Activated CD4-positive, CD25-positive, alpha-beta regulatory T cell treated with anti-CD3 and anti-CD28 coated beads, Interleukin-2, amount 50 U/mL, for 24 hours (primary cell): Measurements from ENCODE around the gene RAET1L.
"Not testable (repeated sequence)": the region's sequence is repeated elsewhere in the genome, so short reads cannot be mapped to it uniquely, and the experiment has no call there.

Source experiments
- ATAC-seq, 2 donors: fragments of 150-1000 bp; cut with Tn5 transposase; one replicate each; pipeline ENCODE4 v1.10.0; 2021; ENCODE audit warnings: mild to moderate bottlenecking in 1 of 2, moderate library complexity in 1 of 2

The RAET1L gene

DNA sequence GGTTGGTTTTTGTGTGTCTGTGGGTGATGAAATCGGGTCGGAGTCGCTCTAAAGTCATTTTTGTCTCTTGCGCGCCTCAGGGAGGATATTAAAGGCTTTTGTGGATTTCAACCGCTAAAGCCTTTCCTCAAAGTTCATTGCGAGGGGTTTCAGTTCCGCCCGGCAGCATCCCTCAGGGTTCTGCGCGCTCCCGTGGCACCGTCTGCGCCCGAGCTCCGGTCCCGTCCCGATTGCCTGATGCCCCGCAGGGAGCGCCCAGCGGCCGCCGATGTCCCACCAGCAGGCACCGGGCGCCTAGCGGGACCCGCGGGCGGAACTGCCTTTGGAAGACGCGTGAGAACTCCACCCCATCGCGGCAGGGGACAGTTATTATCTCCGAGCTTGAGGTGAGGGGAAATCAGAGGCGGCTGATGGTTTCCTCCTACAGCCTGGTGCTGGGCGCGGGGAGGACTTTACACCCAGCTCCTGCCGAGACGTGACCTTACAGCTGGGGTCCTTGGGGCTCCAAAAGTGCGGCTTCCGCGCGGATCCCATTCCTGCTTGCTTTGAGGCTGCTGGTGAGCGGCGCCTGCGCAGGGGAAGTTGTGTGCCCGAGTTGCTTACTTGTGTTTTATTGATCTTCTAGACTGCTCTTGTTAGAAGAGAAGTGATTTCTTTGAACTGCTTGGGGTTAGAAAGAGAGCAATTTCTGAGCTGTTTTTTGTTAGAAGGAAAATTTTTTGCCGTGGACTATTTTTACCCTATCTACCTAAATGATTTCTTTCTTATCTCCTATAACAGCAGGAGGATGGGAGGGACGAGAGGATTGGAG, 34.5 kb downstream of the RAET1L start:
- ATAC-seq = peak; percentile 41 to 52

DNA sequence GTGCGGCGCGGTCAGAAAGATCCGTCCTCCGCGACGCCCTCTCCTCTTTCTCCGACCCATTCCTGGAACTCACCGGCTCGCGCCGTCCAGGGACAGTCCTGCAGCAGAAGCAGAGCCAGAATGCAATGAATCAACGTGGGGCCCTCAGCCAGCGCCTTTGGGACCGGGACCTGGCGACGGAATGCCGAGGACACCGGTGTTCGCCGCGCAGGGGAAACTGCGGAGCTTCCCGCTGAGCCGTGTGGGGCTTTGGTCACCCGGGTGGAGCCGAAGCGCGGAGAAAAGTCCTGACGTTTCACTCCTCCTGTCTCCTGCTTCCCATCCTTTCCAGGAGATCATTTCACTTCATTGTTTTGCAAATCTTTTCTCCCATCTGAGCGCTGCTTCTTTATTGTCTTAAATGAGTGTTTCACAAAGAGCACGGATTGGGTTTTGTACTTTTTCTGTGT, 35.1 kb downstream of the RAET1L start:
- ATAC-seq = no peak

DNA sequence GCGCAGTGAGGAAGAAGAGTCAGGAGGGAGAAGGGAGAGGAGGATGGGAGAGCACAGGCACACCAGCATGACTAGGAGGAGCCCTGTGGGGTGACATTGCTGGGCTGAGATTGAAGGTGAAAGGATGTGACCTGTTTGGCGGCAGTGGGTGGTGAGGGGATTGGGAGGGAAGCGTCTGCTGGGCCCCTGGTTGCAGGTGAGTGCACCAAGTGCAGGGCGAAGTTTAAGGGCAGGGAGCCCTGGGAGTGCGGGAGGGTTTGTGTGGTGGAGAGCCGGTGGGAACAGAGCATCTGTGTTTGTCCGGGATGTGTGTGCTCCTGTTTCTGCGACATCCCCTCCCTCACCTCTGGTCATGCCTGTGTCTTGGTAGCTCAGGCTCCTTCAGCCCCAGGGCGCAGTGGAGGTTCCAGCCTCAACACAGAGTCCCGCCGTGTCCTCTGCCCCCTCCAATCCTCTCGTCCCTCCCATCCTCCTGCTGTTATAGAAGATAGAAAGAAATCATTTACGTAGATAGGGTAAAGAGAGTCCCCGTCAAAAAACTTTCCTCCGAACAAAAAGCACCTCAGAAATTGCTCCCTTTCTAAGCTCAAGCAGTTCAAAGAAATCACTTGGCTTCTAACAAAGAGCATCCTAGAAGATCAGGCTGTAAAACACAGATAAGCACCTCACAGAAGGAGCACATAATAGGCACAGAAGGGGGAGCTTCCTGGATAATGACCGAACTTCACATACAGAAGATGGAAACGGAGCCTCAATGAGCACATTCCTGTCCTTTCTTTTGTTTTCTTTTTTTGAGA, 36.6 kb downstream of the RAET1L start:
- no peak for ATAC-seq

DNA sequence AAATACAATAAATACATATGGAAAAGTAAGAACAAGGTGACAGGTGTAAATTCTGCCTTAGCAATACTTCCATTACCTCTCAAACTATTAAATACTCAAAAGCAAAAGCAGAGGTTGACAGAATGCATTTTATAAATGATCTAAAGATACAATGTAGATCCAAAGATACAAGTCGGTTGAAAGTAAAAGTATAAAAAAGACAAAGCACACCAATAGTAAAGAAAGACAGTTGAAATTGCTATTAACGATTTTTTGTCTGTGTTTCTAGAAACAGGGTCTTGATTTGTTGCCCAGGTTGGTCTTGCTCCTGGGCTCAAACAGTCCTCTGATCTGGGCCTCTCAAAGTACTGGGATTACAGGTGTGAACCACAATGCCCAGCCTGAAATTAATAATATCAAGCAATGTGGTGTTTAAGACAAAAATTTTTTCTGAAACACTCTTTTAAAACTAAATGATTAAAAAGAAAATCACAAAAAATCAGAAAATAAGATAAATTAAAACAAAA, 37.7 kb downstream of the RAET1L start:
- no peak for ATAC-seq

DNA sequence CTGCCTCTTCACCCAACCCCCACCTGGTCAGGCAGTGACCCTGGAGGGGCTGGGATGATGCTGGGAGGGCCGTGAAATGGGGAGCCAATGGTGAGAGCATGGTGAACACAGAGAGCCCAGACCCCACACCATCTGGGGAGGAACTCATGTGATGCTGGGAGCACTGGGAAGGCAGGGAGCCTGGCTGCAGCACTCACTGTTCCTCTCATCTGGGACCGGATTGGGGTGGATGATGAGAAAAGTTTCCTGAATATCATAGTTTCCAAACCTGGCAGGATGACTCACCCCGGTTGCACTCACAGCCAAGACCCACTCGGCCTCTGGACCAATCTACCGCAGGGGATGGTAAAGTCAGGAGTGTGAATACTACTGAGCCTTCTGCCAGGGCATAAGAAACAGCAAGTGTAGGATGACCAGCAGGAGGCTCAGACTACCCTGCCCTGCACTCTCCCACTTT, 39.8 kb downstream of the RAET1L start:
- no peak for ATAC-seq

DNA sequence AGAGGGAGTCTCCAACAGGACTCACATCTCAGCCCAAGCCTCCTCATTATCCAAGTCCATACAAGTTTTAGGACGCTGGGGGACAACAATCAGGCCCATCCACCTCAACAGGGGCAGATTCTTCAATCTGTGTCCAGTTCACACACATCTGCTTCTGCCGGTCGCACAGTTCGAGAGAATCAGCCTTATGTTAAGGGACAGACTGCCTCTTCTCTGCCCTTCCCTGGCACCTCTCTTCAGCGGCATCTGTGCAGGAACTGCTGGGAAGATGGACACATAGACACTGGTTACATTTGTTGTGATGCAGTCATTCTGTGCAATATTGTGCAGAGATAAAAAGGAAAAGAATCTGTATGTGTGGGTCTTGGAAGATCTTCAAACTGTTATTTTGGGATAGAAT, 40.6 kb downstream of the RAET1L start:
- ATAC-seq = no peak

DNA sequence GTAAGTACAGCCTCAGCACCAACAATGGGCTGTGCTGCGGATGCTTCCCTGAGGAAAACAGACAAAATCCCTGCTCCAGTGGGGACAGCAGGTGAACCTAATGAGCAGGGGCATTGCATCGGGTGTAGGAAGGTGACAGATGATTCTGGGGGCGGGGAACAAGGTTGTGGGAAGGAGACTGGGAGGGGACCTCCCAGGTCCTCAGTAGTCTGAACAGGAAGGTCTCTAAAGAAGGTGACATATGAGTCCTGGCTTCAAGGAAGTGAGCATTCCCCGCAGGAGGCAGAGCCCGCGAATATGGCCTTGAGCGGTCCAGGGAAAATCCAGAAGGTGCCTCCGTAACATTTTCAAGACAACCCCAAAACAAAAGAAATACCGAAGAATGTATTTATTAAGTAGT, 42.2 kb downstream of the RAET1L start:
- no peak for ATAC-seq

DNA sequence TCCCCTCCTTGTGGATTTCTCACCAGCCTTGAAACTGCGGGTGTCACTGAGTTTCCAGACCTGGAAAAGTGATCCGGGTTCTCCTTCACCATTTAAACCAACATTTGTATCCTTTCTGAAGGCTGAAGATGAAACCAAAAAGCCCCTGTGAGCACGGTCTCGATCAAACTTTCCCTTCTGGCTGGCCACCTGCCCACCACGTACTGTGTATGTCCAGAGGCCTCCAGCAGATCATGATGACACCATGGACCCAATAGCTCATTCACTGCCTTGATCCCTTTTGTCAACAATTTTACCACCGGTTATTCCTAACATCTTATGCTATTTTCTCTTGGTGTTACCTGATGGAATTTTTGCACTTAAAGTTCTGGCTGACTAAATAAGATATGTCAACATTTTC, 46.0 kb downstream of the RAET1L start:
- no peak for ATAC-seq

DNA sequence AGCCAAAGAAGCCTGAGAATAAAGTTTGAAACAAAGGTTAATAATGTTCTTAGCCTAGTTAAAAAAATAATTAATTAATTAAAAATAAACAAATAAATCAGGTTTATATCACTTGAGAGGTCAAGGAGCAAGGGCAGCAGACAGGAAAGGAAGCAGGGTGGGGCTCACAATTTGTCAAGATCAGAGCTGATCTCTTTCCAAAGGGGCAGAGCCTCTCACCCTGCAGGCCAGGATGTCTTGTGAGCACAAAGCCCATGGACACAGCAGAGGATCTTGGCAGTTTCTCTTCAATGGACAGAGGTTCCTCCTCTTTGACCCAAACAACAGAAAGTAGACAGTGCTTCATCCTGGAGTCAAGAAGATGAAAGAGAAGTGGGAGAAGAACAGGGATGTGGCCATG, 46.7 kb downstream of the RAET1L start:
- no peak for ATAC-seq

DNA sequence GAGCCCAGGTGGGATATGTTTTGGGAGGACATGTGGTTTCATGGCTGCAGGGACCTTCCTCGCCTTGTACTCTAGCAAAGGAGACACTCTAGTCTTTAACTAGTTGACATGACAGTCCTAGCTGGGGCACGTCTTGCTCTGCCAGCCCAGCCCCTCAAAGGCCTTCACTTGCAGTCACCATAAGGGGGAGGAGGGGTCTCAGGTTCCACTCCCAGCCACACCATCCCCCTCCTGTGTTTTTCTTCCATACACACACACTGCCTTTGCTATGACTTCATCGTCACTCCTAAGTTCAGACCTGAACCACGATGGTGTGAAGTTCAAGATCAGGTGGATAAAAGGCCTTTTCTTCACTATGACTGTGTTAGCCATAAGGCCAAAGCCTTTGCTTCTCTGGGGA, 48.1 kb downstream of the RAET1L start:
- ATAC-seq = no peak

DNA sequence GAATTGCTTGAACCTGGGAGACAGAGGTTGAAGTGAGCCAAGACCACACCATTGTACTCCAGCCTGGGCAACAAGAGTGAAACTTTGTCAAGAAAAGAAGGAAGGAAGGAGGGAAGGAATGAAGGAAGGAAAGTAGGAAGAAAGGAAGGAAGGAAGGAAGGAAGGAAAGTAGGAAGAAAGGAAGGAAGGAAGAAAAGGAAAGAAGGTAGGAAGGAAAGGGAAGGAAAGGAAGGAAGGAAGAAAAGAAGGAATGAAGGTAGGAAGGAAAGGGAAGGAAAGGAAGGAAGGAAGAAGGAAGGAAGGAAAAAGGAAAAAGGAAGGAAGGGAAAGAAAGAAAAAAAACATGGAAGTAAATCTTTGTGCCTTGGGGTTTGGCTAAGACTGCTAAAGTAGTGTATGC, 49.9 kb downstream of the RAET1L start:
- no peak for ATAC-seq

DNA sequence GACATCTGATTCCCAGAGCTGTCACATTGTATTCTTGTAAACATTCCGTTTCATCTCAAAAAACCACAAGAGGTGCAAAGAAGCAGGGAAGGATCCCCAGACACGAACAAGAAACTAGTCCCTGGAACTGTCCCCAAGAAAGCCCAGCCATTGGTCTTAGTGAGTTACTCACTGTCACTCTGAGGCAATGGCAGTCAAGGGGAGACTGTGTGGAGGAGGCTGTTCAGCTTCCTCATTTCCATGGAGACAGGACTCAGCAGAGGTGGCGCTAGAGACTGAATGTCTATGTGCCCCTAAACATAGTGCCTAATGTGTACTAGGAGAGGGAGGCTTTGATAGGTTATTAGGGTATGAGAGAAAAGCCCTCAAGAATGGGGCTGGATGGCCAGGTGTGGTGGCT, 50.5 kb downstream of the RAET1L start:
- no peak for ATAC-seq

DNA sequence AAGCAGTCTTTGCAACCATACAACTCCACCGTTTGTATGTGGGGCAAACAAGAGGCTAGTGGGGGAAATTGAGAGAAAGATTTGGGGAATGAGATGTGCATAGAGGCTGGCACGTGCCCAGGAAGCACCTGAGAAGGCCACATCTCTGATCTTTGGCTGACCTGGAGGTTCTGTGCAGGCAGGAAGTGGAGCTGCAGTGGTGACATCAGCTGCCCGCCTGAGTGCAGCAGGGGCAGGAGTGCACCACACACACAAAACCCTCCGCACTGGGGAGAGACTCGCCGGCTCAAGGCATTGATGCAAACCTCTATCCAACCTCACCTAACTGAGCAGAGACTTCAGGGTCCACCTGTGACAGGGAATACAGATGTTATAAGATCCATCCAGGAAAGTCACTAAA, 50.9 kb downstream of the RAET1L start:
- ATAC-seq = peak in 1 of 2 donors; percentile 43

DNA sequence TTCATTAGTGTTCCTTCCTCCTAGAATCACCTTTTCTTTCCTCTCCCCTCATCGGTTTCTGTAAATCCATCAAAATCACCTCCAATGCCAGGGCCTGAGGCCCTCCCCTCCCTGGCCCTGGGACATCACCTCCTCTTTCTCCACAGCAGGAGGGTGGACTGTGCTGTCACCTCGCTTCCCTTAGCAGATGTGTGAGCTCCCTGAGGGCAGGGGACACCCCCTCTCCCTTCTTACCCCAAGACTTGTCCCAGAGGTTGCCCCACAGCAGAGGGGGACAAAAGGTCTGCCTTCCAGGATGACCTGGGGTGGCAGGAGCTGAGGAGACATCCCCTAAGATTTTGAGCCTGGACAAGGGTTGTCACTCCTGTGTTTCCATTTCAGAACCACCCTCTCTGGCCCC, 55.7 kb downstream of the RAET1L start:
- no peak for ATAC-seq

DNA sequence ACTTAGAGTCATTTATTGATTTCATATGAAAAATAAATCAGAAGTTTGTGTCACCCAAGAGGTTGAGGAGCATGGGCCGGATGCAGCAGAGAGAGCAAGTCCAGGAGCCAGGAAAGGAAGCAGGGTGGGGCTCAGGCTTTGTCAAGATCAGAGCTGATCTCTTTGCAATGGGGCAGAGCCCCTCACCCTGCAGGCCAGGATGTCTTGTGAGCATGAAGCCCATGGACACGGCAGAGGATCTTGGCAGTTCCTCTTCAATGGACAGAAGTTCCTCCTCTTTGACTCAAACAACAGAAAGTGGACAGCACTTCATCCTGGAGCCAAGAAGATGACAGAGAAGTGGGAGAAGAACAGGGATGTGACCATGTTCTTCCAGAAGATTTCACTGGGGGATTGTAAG, 56.4 kb downstream of the RAET1L start:
- not testable (repeated sequence) for ATAC-seq
